PC-3 (cell line): Measurements from ENCODE around the gene PCBP1. TPM values are rescaled to one million over a fixed set of nuclear protein-coding genes. Genes with fewer than 3 reads are reported as not detected.

Source experiments
- ATAC-seq: fragments of 200-7000 bp; cut with Tn5 transposase; 2 replicates; pipeline ENCODE4 v1.9.1; 2020; ENCODE audit warnings: mild to moderate bottlenecking, moderate library complexity
- BruUV-seq: library from RNA; stranded (reverse); fragments of 400-500 nt; replicated peaks from 2 replicates; lab custom pipeline; 2021; lab: Mats Ljungman, UMichigan
- CTCF ChIA-PET: fragments of 300-600 bp; sonication (Branson Sonifier 250); formaldehyde crosslinking; loops from one replicate; lab custom pipeline; 2022; ENCODE audit warnings: antibody characterized with exemption; lab: Charles Lee
- POLR2A ChIA-PET: fragments of 300-600 bp; sonication (Branson Sonifier 250); formaldehyde crosslinking; loops from one replicate; lab custom pipeline; 2022; ENCODE audit warnings: antibody characterized with exemption; ENCODE audit not compliant: unreplicated experiment; lab: Charles Lee
- DNase-seq: peaks from one replicate; pipeline ENCODE4 v3.0.0-alpha.2; 2015
- H2AFZ ChIP-seq: fragments of 300-600 bp; sonication (generic); 2 replicates; pipeline ENCODE4 v1.6.0; 2016; ENCODE audit warnings: antibody characterized with exemption, low read length
- H3F3A ChIP-seq: fragments of 300-600 bp; sonication (generic); one replicate; pipeline ENCODE4 v1.6.0; 2017; ENCODE audit warnings: antibody characterized with exemption, low read length, control low read depth, mild to moderate bottlenecking; ENCODE audit not compliant: unreplicated experiment
- H3K27ac ChIP-seq: fragments of 300-600 bp; sonication (generic); 2 replicates; pipeline ENCODE4 v1.5.1; 2016; ENCODE audit warnings: mild to moderate bottlenecking, low read length
- H3K27me3 ChIP-seq: fragments of 300-600 bp; sonication (generic); 2 replicates; pipeline ENCODE4 v1.6.1; 2016; ENCODE audit warnings: low read length, mixed read lengths
- H3K36me3 ChIP-seq: fragments of 300-600 bp; sonication (generic); 2 replicates; pipeline ENCODE4 v1.6.1; 2016; ENCODE audit warnings: low read depth, mixed run types, low read length, mixed read lengths
- H3K4me1 ChIP-seq: fragments of 300-600 bp; sonication (generic); 2 replicates; pipeline ENCODE4 v1.5.1; 2016; ENCODE audit warnings: low read length; ENCODE audit not compliant: insufficient read depth
- H3K4me2 ChIP-seq: fragments of 300-600 bp; sonication (generic); 2 replicates; pipeline ENCODE4 v1.6.0; 2016; ENCODE audit warnings: low read length
- H3K4me3 ChIP-seq: fragments of 300-600 bp; sonication (generic); 2 replicates; pipeline ENCODE4 v1.5.1; 2016; ENCODE audit warnings: mild to moderate bottlenecking, low read length, mixed read lengths
- H3K79me2 ChIP-seq: fragments of 300-600 bp; sonication (generic); 2 replicates; pipeline ENCODE4 v1.6.1; 2017; ENCODE audit warnings: low read length, mixed read lengths
- H3K9ac ChIP-seq: fragments of 300-600 bp; sonication (generic); 2 replicates; pipeline ENCODE4 v1.6.0; 2016; ENCODE audit warnings: mild to moderate bottlenecking, low read length
- H3K9me2 ChIP-seq: fragments of 300-600 bp; sonication (generic); replicated peaks from 2 replicates; pipeline ENCODE4 v1.6.1; 2016; ENCODE audit warnings: mixed run types, low read length, mixed read lengths
- H3K9me3 ChIP-seq: fragments of 300-600 bp; sonication (generic); 2 replicates; pipeline ENCODE4 v1.6.1; 2016; ENCODE audit warnings: low read length, mixed read lengths
- H4K20me1 ChIP-seq: fragments of 300-600 bp; sonication (generic); 2 replicates; pipeline ENCODE4 v1.6.1; 2016; ENCODE audit warnings: low read length, mixed read lengths
- EZH2 ChIP-seq: fragments of 300-600 bp; sonication (generic); IDR thresholded peaks from one replicate; pipeline ENCODE4 v1.6.1; 2017; ENCODE audit warnings: antibody characterized with exemption, mild to moderate bottlenecking, low read length; ENCODE audit not compliant: unreplicated experiment
- EZH2phosphoT487 ChIP-seq: fragments of 300-600 bp; sonication (generic); IDR thresholded peaks from 2 replicates; pipeline ENCODE4 v1.6.1; 2018; ENCODE audit warnings: mild to moderate bottlenecking, antibody characterized with exemption, low read length, borderline replicate concordance
- intact Hi-C: fragments of 100-400 bp; cut with micrococcal nuclease; formaldehyde crosslinking; loops from 2 replicates; pipeline ENCODE4 v1.9.0; 2023
- total RNA-seq: library from RNA; depleted of rRNA; stranded (reverse); fragments of >200 nt; gene quantifications from 2 replicates; pipeline ENCODE4 v1.2.3, GENCODE V29; 2014
- TF ChIP-seq, protein P1 (sequence below): fragments of 300-600 bp; sonication (generic); conservative IDR thresholded peaks from 2 replicates; pipeline ENCODE4 v1.5.1; 2017; ENCODE audit warnings: antibody characterized with exemption, low read depth, mild to moderate bottlenecking, low read length

The PCBP1 gene
- total RNA-seq, 1 experiment from 2014 or later: 39.2 TPM

DNA sequence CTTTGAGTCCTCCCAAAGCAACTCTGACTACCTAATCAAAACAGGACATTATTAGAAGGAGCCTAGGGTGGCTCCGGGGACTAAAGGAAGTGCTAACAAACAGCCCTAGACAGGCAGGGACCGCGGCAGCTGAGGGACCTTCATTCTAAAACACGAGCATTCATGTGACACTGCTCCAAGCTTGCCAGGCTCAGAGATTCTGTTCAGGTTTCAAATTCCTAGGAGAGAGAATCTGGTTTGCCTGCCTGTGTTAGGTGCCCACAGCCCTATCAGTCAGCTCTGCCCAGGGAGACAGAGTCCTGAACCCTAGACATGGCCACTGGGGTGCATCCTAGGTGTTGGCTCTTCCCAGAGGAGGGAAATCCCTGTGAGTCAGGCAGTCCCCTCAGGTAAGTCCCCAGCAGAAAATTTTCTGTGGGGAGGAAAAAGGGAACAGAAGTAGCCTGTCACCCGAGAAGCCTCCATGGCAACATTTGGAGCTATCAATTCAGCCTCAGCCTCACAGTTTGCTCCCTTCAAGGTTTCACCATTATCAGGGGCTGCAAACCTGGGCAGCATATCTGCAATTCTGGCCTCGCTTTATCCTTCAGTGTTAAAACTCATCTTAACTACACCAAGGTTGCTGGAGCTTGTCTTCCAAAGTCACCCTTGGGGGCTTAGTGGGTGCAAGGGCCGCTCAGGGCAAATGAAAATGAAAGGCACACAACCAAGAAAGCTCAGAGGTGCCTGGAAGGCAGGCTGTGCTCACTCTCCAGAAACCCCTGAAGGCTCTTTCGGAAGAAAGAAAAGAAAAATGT, 28.6 kb downstream of the PCBP1 start:
- DNase-seq: no peak
- intact Hi-C loops: no loop called here
- no peaks in the 10 kb centered on the region for H4K20me1 ChIP-seq
- ChIA-PET POLR2A (no interaction called here), CTCF (no interaction called here)
- no peaks in the 10 kb centered on the region for H3K9me2 ChIP-seq
- H3K4me1 ChIP-seq: no peaks in the 10 kb centered on the region
- H3K4me3 ChIP-seq: no peak overlapping the region
- H3K9me3 ChIP-seq: no peaks in the 10 kb centered on the region
- TF ChIP-seq, protein P1, sequence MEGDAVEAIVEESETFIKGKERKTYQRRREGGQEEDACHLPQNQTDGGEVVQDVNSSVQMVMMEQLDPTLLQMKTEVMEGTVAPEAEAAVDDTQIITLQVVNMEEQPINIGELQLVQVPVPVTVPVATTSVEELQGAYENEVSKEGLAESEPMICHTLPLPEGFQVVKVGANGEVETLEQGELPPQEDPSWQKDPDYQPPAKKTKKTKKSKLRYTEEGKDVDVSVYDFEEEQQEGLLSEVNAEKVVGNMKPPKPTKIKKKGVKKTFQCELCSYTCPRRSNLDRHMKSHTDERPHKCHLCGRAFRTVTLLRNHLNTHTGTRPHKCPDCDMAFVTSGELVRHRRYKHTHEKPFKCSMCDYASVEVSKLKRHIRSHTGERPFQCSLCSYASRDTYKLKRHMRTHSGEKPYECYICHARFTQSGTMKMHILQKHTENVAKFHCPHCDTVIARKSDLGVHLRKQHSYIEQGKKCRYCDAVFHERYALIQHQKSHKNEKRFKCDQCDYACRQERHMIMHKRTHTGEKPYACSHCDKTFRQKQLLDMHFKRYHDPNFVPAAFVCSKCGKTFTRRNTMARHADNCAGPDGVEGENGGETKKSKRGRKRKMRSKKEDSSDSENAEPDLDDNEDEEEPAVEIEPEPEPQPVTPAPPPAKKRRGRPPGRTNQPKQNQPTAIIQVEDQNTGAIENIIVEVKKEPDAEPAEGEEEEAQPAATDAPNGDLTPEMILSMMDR: no peak
- TF ChIP-seq EZH2phosphoT487 (no peak), EZH2 (no peak)
- H2AFZ ChIP-seq: no peak overlapping the region
- no peak overlapping the region for H3K9ac ChIP-seq
- H3K4me2 ChIP-seq: no peak overlapping the region
- no peaks in the 10 kb centered on the region for H3K36me3 ChIP-seq
- no peaks in the 10 kb centered on the region for H3K27me3 ChIP-seq
- no peaks in the 10 kb centered on the region for H3K79me2 ChIP-seq
- no peak overlapping the region for H3K27ac ChIP-seq
- no peaks in the 10 kb centered on the region for H3F3A ChIP-seq
- no peak for ATAC-seq
- BruUV-seq: no TSS peak

DNA sequence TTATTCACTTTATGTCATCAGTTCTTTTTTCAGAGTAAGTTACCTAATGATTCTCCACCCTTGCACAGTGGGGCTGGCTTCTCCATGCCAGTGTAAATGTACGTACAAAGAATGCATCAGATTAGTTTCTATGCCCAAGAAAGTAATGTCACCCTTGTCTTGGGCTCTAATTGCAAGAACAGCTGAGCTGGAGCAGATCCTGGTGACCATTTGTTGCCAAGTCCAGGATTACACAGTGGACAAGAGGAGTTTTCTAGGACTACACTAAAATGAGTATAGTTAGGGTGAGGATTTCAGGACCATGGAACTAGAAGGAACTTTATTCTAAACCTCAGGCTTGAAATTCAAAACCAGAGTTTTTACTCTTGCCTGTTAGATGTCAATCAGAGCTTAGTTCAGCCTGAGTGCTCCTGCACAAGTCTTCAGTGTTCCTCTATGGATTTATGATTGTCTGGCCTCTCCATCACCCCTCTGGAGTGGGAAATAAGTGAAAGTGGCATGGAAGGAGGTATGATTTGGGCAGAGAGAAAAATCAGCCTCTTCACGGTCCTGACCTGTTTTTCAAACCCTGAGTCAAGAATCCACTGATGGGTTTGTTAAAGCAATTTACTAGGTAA, 29.8 kb downstream of the PCBP1 start:
- no peaks in the 10 kb centered on the region for H3K79me2 ChIP-seq
- intact Hi-C loops: no loop called here
- no peaks in the 10 kb centered on the region for H3F3A ChIP-seq
- H2AFZ ChIP-seq: no peak overlapping the region
- ChIA-PET CTCF (no interaction called here), POLR2A (no interaction called here)
- TF ChIP-seq EZH2: no peak
- no peak for TF ChIP-seq EZH2phosphoT487
- TF ChIP-seq, protein P1: no peak
- H4K20me1 ChIP-seq: no peaks in the 10 kb centered on the region
- no peak overlapping the region for H3K27ac ChIP-seq
- DNase-seq: no peak
- H3K9me3 ChIP-seq: no peaks in the 10 kb centered on the region
- no peaks in the 10 kb centered on the region for H3K9me2 ChIP-seq
- no peaks in the 10 kb centered on the region for H3K36me3 ChIP-seq
- no peaks in the 10 kb centered on the region for H3K4me1 ChIP-seq
- no peak overlapping the region for H3K4me3 ChIP-seq
- no peak for ATAC-seq
- H3K9ac ChIP-seq: no peak overlapping the region
- BruUV-seq: no TSS peak
- H3K27me3 ChIP-seq: no peaks in the 10 kb centered on the region
- H3K4me2 ChIP-seq: no peak overlapping the region
